ENCODE measurements around the gene SCML1. TPM values are rescaled to one million over a fixed set of nuclear protein-coding genes. Genes with fewer than 3 reads are reported as not detected.

Gene SCML1
- total RNA-seq, 1 experiment from 2014 or later, result 7.0 TPM

- intact Hi-C loops (cut with micrococcal nuclease; ENCODE audit: unreplicated experiment) (no loop called here), in situ Hi-C loops (cut with HindIII; ENCODE audit: low pct_unique_long_range_greater_than_20kb, low sequenced_read_pairs) (no loop called here)
- BruUV-seq (replicated peaks), result no TSS peak
- H3K4me1 ChIP-seq (ENCODE audit: control insufficient read depth, insufficient read depth, low read length), result no peaks in the 10 kb centered on the region
- no peak overlapping the region for H3K4me3 ChIP-seq (ENCODE audit: low read depth in 2 of 2, low read length in 2 of 2)
- CTCF ChIA-PET, result no interaction called here
- ATAC-seq, result no peak
- POLR2A ChIA-PET, result no interaction called here
- no peaks in the 10 kb centered on the region for H3K27me3 ChIP-seq (ENCODE audit: control insufficient read depth, insufficient read depth, low read length)
- no peak overlapping the region for H3K27ac ChIP-seq (ENCODE audit: low read length)
- TF ChIP-seq SIN3A (IDR thresholded peaks at IDR 0.05; ENCODE audit: borderline replicate concordance, insufficient read depth, low read depth, low read length), result no peak
- no peaks in the 10 kb centered on the region for H3K9me3 ChIP-seq (ENCODE audit: control insufficient read depth, insufficient read depth, low read depth, low read length)
- no peak for DNase-seq (ENCODE audit: low read depth, low spot score)
- no peaks in the 10 kb centered on the region for H3K36me3 ChIP-seq (ENCODE audit: control insufficient read depth, insufficient read depth, low read length)
Measured at GRCh38 chrX:17697191-17697590, 40.1 kb upstream of the SCML1 start.

GRCh38 chrX:17700976-17701375 lies 36.3 kb upstream of the SCML1 start:
- CTCF ChIA-PET, result no interaction called here
- BruUV-seq (replicated peaks), result no TSS peak
- Histone ChIP-seq H3K27me3 (ENCODE audit: control insufficient read depth, insufficient read depth, low read length) (no peaks in the 10 kb centered on the region), H3K4me3 (ENCODE audit: low read depth in 2 of 2, low read length in 2 of 2) (no peak overlapping the region), H3K4me1 (ENCODE audit: control insufficient read depth, insufficient read depth, low read length) (no peaks in the 10 kb centered on the region), H3K9me3 (ENCODE audit: control insufficient read depth, insufficient read depth, low read depth, low read length) (no peaks in the 10 kb centered on the region), H3K27ac (ENCODE audit: low read length) (no peak overlapping the region), H3K36me3 (ENCODE audit: control insufficient read depth, insufficient read depth, low read length) (no peaks in the 10 kb centered on the region)
- ATAC-seq (no peak), DNase-seq (ENCODE audit: low read depth, low spot score) (no peak)
- TF ChIP-seq, protein P1, sequence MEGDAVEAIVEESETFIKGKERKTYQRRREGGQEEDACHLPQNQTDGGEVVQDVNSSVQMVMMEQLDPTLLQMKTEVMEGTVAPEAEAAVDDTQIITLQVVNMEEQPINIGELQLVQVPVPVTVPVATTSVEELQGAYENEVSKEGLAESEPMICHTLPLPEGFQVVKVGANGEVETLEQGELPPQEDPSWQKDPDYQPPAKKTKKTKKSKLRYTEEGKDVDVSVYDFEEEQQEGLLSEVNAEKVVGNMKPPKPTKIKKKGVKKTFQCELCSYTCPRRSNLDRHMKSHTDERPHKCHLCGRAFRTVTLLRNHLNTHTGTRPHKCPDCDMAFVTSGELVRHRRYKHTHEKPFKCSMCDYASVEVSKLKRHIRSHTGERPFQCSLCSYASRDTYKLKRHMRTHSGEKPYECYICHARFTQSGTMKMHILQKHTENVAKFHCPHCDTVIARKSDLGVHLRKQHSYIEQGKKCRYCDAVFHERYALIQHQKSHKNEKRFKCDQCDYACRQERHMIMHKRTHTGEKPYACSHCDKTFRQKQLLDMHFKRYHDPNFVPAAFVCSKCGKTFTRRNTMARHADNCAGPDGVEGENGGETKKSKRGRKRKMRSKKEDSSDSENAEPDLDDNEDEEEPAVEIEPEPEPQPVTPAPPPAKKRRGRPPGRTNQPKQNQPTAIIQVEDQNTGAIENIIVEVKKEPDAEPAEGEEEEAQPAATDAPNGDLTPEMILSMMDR (IDR thresholded peaks at IDR 0.05), result no peak
- TF ChIP-seq, protein P2, sequence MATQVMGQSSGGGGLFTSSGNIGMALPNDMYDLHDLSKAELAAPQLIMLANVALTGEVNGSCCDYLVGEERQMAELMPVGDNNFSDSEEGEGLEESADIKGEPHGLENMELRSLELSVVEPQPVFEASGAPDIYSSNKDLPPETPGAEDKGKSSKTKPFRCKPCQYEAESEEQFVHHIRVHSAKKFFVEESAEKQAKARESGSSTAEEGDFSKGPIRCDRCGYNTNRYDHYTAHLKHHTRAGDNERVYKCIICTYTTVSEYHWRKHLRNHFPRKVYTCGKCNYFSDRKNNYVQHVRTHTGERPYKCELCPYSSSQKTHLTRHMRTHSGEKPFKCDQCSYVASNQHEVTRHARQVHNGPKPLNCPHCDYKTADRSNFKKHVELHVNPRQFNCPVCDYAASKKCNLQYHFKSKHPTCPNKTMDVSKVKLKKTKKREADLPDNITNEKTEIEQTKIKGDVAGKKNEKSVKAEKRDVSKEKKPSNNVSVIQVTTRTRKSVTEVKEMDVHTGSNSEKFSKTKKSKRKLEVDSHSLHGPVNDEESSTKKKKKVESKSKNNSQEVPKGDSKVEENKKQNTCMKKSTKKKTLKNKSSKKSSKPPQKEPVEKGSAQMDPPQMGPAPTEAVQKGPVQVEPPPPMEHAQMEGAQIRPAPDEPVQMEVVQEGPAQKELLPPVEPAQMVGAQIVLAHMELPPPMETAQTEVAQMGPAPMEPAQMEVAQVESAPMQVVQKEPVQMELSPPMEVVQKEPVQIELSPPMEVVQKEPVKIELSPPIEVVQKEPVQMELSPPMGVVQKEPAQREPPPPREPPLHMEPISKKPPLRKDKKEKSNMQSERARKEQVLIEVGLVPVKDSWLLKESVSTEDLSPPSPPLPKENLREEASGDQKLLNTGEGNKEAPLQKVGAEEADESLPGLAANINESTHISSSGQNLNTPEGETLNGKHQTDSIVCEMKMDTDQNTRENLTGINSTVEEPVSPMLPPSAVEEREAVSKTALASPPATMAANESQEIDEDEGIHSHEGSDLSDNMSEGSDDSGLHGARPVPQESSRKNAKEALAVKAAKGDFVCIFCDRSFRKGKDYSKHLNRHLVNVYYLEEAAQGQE (IDR thresholded peaks at IDR 0.05; ENCODE audit: insufficient read depth in 1 of 2, low read depth in 2 of 2, low read length in 1 of 2), result no peak
- TF ChIP-seq TCF7L2 (IDR thresholded peaks at IDR 0.05; ENCODE audit: low read depth, low read length) (no peak), POLR2AphosphoS5 (IDR thresholded peaks at IDR 0.05; ENCODE audit: low read depth, low read length) (no peak), SIN3A (IDR thresholded peaks at IDR 0.05; ENCODE audit: borderline replicate concordance, insufficient read depth, low read depth, low read length) (no peak)
- POLR2A ChIA-PET, result no interaction called here
- in situ Hi-C loops (cut with HindIII; ENCODE audit: low pct_unique_long_range_greater_than_20kb, low sequenced_read_pairs), result no loop called here
- intact Hi-C loops (cut with micrococcal nuclease; ENCODE audit: unreplicated experiment), result no loop called here

DNA sequence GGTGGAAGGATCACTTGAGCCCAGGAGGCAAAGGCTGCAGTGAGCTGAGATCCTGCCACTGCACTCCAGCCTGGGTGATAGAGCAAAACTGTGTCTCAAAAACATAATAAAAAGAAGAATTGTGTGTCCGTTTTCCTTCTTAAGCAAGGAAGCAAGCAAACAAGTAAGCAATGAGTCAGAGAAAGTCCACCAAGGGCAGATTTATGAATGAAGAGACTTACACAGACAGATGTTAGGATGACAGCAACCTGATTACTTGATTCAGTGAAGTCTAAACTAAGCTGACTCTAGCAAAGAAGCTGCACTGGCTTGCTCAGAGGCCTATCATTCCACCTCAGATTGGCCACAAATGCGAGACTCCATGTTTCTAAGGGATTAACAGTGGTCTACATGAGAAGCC lies 34.1 kb upstream of the SCML1 start:
- H3K9me3 ChIP-seq (ENCODE audit: control insufficient read depth, insufficient read depth, low read depth, low read length), result no peaks in the 10 kb centered on the region
- no peaks in the 10 kb centered on the region for H3K27me3 ChIP-seq (ENCODE audit: control insufficient read depth, insufficient read depth, low read length)
- intact Hi-C loops (cut with micrococcal nuclease; ENCODE audit: unreplicated experiment) (no loop called here), in situ Hi-C loops (cut with HindIII; ENCODE audit: low pct_unique_long_range_greater_than_20kb, low sequenced_read_pairs) (no loop called here)
- H3K27ac ChIP-seq (ENCODE audit: low read length), result no peak overlapping the region
- ATAC-seq (no peak), DNase-seq (ENCODE audit: low read depth, low spot score) (no peak)
- CTCF ChIA-PET, result no interaction called here
- POLR2A ChIA-PET, result no interaction called here
- TF ChIP-seq, protein P2 (IDR thresholded peaks at IDR 0.05; ENCODE audit: insufficient read depth in 1 of 2, low read depth in 2 of 2, low read length in 1 of 2), result no peak
- no peaks in the 10 kb centered on the region for H3K36me3 ChIP-seq (ENCODE audit: control insufficient read depth, insufficient read depth, low read length)
- no TSS peak for BruUV-seq (replicated peaks)
- H3K4me3 ChIP-seq (ENCODE audit: low read depth in 2 of 2, low read length in 2 of 2), result no peak overlapping the region
- H3K4me1 ChIP-seq (ENCODE audit: control insufficient read depth, insufficient read depth, low read length), result no peaks in the 10 kb centered on the region

Measured in Panc1 (cell line).